Caki2 (cell line): Measurements from ENCODE around the gene H2AZ2. TPM values are rescaled to one million over a fixed set of nuclear protein-coding genes. Genes with fewer than 3 reads are reported as not detected.
A peak's percentile ranks its signal among the peaks of the same experiment; 100 is the strongest.
"Not testable (repeated sequence)": the region's sequence is repeated elsewhere in the genome, so short reads cannot be mapped to it uniquely, and the experiment has no call there.

ENCODE experiments used
- DNase-seq: peaks from one replicate; pipeline ENCODE4 v3.0.0-alpha.2; 2015; ENCODE audit warnings: low read depth
- in situ Hi-C: cut with HindIII; loops from 2 replicates; pipeline ENCODE4 v1.10.0; 2016; ENCODE audit warnings: low sequenced_read_pairs, low pct_unique_long_range_greater_than_20kb, mixed read lengths
- total RNA-seq: library from RNA; depleted of rRNA; stranded (reverse); fragments of >200 nt; shearing (Covaris generic); gene quantifications from 2 replicates; pipeline ENCODE4 v1.2.3, GENCODE V29; 2014; ENCODE audit warnings: low replicate concordance

Gene H2AZ2
- total RNA-seq, 1 experiment from 2014 or later: 468 TPM

DNA sequence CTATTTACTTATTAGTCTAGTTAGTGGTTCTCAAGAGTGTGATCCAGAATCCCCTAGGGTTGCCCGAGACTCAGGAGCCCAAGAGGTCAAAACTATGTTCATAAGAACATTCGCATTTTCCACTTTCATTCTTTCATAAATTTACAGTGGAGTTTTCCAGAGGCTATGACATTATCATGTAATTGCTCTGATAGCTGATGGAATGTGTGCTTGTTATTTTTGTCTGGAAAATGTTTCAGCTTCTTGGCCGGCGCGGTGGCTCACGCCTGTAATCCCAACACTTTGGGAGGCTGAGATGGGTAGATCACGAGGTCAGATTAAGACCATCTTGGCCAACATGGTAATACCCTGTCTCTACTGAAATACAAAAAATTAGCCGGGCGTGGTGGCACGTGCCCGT lies 27.4 kb upstream of the H2AZ2 start:
- no peak for DNase-seq
- in situ Hi-C loops: no loop called here

DNA sequence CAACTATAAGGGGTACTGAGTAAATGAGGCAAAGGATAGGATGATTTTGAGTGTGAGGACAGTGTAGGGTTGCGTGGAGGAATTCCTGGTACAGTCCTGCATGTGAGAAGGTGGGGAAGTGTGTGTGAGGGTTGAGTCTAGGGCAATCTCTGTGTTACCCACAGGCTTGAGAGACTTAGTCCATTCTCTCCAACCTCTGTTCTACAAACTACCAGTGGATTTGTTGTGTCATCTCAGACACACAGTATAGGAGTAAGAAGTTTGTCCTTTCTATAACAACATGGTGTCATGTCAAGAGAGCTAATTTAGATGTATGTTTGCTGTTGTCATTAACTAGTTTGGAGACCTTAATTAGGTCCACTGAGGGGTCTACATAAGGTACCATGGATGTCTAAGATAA lies 24.9 kb upstream of the H2AZ2 start:
- in situ Hi-C loops: no loop called here

DNA sequence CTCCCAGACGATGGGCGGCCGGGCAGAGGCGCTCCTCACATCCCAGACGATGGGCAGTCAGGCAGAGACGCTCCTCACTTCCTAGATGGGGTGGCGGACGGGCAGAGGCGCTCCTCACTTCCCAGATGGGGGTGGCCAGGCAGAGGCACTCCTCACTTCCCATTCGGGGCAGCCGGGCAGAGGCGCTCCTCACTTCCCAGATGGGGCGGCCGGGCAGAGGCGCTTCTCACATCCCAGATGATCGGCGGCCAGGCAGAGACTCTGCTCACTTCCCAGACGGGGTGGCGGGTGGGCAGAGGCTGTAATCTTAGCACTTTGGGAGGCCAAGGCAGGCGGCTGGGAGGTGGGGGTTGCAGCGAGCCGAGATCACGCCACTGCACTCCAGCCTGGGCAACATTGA lies 24.0 kb upstream of the H2AZ2 start:
- in situ Hi-C loops, DNase-seq: not testable (repeated sequence)

More for the DNA sequence above, 24.9 kb upstream of the H2AZ2 start:
- no peak for DNase-seq

DNA sequence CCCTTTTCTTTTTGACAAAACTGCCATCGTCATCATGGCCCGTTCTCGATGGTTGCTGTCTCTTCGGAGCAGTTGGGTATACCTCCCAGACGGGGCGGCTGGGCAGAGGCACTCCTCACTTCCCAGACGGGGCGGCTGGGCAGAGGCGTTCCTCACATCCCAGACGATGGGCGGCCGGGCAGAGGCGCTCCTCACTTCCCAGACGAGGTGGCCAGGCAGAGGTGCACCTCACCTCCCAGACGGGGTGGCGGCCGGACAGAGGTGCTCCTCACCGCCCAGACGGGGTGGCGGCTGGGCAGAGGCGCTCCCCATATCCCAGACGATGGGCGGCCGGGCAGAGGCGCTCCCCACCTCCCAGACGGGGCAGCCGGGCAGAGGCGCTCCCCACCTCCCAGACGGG lies 22.9 kb upstream of the H2AZ2 start:
- in situ Hi-C loops: not testable (repeated sequence)

DNA sequence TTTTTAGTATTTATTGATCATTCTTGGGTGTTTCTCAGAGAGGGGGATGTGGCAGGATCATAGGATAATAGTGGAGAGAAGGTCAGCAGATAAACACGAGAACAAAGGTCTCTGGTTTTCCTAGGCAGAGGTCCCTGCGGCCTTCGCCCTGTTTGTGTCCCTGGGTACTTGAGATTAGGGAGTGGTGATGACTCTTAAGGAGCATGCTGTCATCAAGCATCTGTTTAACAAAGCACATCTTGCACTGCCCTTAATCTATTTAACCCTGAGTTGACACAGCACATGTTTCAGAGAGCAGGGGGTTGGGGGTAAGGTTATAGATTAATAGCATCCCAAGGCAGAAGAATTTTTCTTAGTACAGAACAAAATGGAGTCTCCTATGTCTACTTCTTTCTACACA lies 22.4 kb upstream of the H2AZ2 start:
- in situ Hi-C loops, DNase-seq: not testable (repeated sequence)

More for the DNA sequence above, 22.9 kb upstream of the H2AZ2 start:
- DNase-seq: not testable (repeated sequence)

DNA sequence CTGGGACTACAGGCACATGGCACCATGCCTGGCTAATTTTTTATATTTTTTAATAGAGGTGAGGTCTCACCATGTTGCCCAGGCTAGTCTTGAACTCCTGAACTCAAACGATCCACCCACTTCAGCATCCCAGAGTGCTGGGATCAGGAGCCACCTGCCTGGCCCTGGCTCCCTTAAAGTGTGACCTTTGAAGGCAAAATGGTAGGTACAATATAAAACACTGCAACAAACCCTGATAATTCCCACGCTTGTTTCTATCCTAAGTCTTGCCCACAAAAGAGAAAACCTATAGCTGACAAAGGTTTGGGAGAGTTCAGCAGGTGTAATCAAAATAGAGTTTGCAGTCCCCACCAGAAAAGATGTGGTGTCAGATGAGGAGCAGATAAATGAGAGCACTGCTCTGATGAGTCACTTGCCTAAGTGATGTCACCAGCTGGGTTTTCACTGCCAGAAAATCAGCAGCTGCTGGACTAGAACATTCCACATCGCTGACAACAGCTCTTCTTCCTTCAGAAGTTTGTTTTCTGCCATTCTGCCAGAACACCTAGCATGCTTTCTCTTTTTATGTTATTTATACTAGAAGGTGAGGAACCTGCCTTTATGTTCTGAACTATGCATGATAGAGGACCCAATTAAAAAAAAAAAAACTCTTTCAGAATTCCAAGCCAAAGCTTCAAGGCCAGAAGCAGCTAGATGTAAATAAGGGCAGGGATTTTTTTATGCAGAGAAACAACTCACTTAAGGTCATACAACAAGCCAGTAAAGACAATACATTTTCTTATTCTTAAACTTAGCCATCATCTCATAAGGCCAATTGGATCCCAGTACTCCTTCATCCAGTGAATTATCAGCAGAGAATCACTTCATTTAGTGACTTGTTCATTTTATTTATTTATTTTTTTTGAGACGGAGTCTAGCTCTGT lies 19.4 kb upstream of the H2AZ2 start:
- DNase-seq: peak; percentile 54
- in situ Hi-C loops: no loop called here

DNA sequence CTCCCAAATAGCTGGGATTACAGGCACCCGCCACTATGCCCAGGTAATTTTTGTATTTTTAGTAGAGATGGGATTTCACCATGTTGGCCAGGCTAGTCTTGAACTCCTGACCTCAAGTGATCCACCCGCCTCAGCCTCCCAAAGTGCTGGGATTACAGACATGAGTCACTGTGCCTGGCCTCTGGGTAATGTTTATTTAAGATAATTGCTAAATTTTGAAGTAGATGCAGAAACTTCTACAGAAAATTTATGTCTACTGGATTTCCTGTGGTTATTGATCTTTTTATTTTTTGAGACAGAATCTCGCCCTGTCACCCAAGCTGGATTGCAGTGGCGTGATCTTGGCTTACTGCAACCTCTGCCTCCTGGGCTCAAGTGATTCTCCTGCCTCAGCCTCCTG lies 14.1 kb upstream of the H2AZ2 start:
- DNase-seq, in situ Hi-C loops: not testable (repeated sequence)

DNA sequence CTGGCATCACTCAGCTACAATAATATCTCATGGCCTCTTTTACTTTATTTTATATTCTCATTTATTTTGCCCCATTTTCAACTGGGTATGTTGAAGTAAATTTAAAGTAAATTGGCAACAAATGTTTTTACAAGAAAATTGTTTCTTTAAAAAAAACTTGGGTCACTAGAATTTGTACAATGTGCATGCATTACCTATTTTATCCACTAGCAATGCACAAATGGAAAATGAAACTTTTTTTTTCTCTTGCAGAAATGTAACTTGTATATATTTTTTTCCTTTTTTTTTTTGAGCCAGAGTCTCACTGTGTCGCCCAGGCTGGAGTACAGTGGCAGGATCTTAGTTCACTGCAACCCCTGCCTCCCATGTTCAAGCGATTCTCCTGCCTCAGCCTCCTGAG lies 10.3 kb upstream of the H2AZ2 start:
- DNase-seq: no peak
- in situ Hi-C loops: no loop called here

DNA sequence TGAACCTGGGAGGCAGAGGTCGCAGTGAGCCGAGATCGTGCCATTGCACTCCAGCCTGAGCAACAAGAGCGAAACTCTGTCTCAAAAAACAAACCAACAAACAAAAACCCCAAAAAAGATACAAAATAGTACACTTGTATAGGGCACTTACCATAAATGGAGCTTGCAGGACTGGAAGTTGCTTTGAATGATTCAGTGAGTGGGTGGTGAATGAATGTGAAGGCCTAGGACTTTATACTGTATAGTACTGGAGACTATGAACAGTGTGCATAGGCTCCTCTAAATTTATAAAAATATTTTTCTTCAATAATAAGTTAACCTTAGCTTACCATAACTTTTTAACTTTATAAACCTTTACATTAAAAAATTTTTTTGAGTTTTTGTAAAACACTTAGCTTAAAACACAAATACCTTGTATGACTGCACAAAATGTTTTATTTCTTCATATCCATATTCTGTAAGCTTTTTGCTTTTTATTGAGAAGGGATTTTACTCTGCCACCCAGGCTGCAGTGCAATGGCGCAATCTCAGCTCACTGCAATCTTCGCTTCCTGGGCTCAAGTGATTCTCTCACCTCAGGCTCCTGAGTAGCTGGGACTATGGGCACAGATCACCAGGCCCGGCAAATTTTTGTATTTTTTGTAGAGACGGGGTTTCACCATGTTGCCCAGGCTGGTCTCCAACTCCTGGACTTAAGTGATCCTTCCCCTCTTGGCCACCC lies 6.9 kb upstream of the H2AZ2 start:
- in situ Hi-C loops: no loop called here
- no peak for DNase-seq

DNA sequence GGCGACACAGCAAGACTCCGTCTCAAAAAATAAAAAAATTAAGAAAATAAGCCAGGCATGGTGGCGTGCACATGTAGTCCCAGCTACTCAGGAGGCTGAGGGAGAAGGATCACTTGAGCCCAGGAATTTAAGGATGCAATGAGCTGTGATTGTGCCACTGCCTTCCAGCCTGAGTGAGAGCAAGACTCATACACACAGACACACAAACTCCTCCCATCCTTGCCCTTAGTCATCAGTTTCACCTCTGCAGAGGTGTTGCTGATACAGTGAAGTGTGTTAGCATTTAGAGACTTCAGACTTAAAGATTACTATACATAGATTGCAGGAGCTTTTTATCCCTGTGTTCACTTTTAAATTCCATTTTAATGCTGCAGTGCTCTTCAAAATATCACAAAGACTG lies 5.5 kb upstream of the H2AZ2 start:
- in situ Hi-C loops: no loop called here
- peak; percentile 14 for DNase-seq

DNA sequence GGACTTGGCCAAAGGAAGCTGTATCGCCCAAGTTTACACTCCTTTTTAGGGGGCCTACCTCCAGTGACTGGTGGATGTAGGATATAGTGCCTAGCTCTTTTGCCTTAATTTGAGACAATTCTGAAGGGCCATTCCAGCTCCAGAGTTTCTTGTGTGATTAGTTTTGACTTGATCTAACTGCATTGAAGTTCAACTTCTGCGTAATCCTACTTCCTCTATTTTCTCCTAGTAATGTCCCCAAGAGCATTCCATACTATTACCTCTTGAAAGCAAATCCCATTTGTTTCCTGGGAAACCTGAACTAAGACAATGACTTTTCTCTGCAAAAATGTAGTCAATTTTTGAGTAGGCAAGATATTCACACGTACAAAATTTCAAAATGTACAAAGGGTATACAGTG lies 4.7 kb upstream of the H2AZ2 start:
- DNase-seq: no peak
- in situ Hi-C loops: no loop called here

DNA sequence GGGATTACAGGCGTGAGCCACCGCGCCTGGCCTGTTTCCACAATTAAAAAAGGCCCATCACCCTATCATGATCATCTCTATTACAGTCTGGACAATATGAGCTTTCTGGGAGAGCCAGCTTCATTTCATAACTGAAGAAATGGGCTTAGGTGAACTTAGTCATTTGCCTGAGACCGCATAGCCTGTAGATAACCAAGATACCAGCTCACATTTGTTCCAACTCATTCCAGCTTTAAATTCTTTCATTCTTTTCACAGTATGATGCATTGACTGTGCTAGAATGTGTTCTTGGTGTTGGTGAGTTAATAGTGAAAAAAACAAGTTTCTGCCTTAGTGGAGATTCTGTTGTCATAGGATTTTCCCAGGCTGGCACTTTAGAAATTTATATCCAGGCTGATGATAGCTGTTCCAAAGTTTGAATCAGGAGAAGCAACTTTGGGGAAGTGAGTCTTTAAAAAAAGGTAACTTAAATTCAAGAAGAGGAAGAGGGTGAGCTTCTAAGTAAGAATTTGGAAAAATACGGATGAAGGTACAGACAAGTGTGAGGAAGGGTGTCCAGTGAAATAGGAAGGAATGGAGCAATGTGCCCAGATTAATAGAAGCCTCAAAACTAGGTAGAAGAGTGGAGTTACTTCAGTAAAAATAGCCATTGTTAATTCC lies 2.1 kb upstream of the H2AZ2 start:
- no peak for DNase-seq
- in situ Hi-C loops: no loop called here

DNA sequence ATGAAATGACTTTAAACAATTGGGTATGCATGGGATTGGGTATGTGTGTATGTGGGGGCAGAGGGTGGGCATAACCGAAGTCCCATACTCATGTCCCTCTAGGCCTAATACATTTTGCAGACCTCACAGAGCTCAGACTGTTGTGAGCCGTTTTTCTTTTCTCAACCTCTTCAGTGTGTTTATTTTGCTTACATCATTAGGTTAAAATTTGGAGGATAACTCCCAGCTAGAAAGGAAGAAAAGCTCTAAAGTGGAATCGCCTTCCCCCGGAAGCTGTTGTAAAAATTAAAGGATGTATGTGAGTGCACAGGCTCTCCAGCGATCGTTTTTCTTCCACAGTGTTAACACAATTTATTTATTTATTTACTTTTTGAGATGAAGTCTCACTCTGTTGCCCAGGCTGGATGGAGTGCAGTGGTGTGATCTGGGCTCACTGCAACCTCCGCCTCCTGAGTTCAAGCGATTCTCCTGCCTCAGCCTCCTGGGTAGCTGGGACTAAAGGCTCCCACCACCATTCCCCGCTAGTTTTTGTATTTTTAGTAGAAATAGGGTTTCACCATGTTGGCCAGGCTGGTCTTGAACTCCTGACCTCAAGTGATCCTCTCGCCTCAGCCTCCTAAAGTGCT lies 1.5 kb upstream of the H2AZ2 start:
- in situ Hi-C loops: no loop called here
- DNase-seq: peak; percentile 19

DNA sequence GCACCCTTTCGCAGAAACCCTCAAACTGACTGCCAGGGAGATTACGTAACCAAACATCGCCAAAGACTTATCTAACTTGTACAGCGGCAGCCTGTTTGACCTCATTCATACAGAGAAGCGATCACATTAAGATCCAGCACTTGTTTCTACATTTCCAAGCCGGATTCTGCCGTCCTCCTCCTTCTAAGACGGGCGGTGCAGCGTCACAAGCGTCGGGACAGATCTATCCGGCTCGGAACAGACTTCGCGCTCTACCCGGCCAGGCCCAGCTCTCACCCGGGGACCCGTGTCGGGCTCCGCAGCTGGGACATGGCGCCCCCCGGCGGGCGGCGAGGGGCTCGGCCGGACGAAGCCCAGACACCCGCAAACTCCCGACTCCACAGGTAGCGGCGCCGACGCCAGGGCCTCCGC lies 373 bp downstream of the H2AZ2 start:
- in situ Hi-C loops: no loop called here
- DNase-seq: no peak

DNA sequence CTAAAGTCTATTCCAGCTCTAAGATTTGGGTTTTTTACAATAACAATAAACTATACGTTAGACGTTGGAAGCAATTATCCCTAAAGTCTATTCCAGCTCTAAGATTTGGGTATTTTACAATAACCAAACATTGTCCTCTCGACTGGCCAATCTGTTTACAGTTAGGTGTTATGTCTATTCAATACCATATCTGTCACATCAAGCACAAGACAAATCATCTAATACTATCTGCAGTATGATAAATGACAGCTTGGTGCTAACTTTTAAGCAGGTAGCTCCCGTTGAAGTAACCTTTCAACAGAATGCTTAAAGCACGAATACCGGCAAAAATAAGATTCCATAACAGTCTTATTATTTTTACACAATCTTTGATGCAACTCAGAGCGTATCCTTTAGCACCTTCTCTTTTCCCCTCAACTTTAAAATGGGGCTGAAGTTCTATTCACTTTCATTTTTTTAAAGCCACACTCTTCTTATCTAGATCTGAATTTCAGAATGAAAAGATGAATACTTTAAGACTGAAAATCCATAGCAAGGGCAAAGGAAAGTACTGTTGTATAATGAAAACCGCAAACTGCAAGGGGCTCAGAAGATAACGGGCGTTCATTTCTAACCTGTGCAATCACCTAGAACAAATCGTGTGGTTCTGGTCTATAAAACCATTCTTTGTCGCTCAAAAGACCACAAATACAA lies 925 bp downstream of the H2AZ2 start:
- in situ Hi-C loops: no loop called here

DNA sequence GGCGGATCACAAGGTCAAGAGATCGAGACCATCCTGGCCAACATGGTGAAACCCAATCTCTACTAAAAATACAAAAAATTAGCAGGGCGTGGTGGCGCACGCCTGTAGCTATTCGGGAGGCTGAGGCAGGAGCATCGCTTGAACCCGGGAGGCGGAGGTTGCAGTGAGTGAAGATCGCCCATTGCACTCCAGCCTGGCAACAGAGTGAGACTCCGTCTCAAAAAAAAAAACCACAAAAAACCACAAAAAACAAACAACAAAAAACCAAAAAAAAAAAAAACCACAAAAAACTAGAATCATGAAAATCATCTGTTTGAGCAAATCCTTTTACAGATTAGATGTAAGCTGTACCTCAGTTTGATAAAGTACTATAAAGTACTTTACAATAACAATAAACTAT lies 1.5 kb downstream of the H2AZ2 start:
- in situ Hi-C loops: not testable (repeated sequence)

More for the DNA sequence above, 925 bp downstream of the H2AZ2 start:
- no peak for DNase-seq

DNA sequence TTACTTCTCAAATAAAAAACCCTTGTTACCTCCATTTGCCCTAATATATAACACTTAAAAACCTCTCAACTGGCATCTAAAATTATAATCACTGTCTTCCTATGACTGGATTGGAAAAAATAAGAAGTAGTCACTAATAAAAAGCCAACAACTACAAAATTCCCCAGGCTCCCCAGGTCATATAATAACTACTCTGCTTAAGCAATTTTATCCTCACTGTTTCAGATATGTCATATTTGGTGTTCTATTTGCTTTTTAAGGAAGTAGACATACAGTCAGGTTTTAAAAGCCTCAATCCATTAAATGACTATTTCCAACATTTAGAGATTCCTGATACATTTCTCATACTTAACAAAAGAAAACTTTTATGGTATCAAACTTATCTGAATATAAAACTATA lies 2.4 kb downstream of the H2AZ2 start:
- in situ Hi-C loops: no loop called here
- no peak for DNase-seq

More for the DNA sequence above, 1.5 kb downstream of the H2AZ2 start:
- DNase-seq: not testable (repeated sequence)

DNA sequence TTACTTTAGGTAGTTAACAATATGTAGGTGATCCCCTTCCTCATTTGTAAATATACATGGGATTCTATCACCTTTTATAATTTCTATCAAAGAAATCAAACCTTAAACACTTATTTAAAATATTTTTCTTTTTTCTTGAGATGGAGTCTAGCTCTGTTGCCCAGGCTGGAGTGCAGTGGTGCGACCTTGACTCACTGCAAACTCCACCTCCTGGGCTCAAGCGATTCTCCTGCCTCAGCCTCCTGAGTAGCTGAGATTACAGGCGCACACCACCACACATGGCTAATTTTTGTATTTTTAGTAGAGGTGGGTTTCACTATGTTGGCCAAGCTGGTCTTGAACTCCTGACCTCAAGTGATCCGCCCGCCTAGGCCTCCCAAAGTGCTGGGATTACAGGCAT lies 4.4 kb downstream of the H2AZ2 start:
- DNase-seq, in situ Hi-C loops: not testable (repeated sequence)
